Endodermal cell (in vitro differentiated cells): Measurements from ENCODE around the gene PLAAT3. TPM values are rescaled to one million over a fixed set of nuclear protein-coding genes. Genes with fewer than 3 reads are reported as not detected.
"Not testable (repeated sequence)": the region's sequence is repeated elsewhere in the genome, so short reads cannot be mapped to it uniquely, and the experiment has no call there.

Experiments used
- DNase-seq: peaks from one replicate; pipeline ENCODE4 v3.0.0-alpha.2; 2017
- H3K27ac ChIP-seq: 2 replicates; pipeline ENCODE4 v1.5.1; 2013; ENCODE audit warnings: mild to moderate bottlenecking, low read depth, low read length, moderate library complexity
- H3K27me3 ChIP-seq: 2 replicates; pipeline ENCODE4 v1.6.1; 2013; ENCODE audit warnings: mild to moderate bottlenecking, low read length, moderate library complexity; ENCODE audit not compliant: insufficient read depth, control insufficient read depth, poor library complexity, severe bottlenecking
- H3K36me3 ChIP-seq: 2 replicates; pipeline ENCODE4 v1.7.0; 2013; ENCODE audit warnings: mild to moderate bottlenecking, low read length, moderate library complexity; ENCODE audit not compliant: control insufficient read depth, insufficient read depth
- H3K4me1 ChIP-seq: one replicate; pipeline ENCODE4 v1.7.0; 2013; ENCODE audit warnings: low read length; ENCODE audit not compliant: control insufficient read depth, insufficient read depth
- H3K4me3 ChIP-seq: 2 replicates; pipeline ENCODE4 v1.5.1; 2013; ENCODE audit warnings: mild to moderate bottlenecking, low read length, moderate library complexity
- H3K9ac ChIP-seq: 2 replicates; pipeline ENCODE4 v1.6.1; 2013; ENCODE audit warnings: mild to moderate bottlenecking, low read length, moderate library complexity; ENCODE audit not compliant: poor library complexity, severe bottlenecking; ENCODE audit errors: extremely low read depth
- H3K9me3 ChIP-seq: 2 replicates; pipeline ENCODE4 v1.6.1; 2013; ENCODE audit warnings: mild to moderate bottlenecking, low read length, moderate library complexity; ENCODE audit not compliant: control insufficient read depth
- H3K27ac Mint-ChIP-seq: 2 replicates; pipeline ENCODE4 v1.8.0; 2020; ENCODE audit warnings: mixed read lengths
- H3K27me3 Mint-ChIP-seq: 2 replicates; pipeline ENCODE4 v1.8.0; 2021; ENCODE audit warnings: mild to moderate bottlenecking, mixed read lengths; ENCODE audit not compliant: insufficient read depth
- H3K36me3 Mint-ChIP-seq: 2 replicates; pipeline ENCODE4 v1.8.0; 2020; ENCODE audit warnings: low read depth, mixed read lengths
- H3K4me1 Mint-ChIP-seq: 2 replicates; pipeline ENCODE4 v1.8.0; 2020; ENCODE audit warnings: mixed read lengths
- H3K4me3 Mint-ChIP-seq: 2 replicates; pipeline ENCODE4 v1.8.0; 2020; ENCODE audit warnings: mild to moderate bottlenecking, moderate library complexity, mixed read lengths
- H3K9me3 Mint-ChIP-seq: 2 replicates; pipeline ENCODE4 v1.8.0; 2020; ENCODE audit warnings: mild to moderate bottlenecking, mixed read lengths
- CTCF ChIP-seq: fragments of 200-600 bp; sonication (generic); conservative IDR thresholded peaks from 2 replicates; pipeline ENCODE4 v1.5.0; 2021; ENCODE audit warnings: antibody characterized with exemption, mild to moderate bottlenecking
- WGBS, 2 experiments: methylation state at CpG; one replicate each; pipeline versions ENCODE4 v1.1.5 to v1.1.7; 2013; ENCODE audit warnings: missing lambda C conversion rate in 2 of 2, mixed read lengths in 1 of 2; ENCODE audit not compliant: insufficient coverage in 1 of 2, insufficient read length in 1 of 2; 5-methylcytosine and 5-hydroxymethylcytosine counted together
- total RNA-seq, 2 donors: library from RNA; stranded (reverse); fragmentation: NEBNext Ultra II Directional in 1 of 2; extraction: Animal tissue kit (Norgen Biotek cat#: 25700) in 1 of 2; gene quantifications; 2 replicates in 1 of 2; 3 replicates in 1 of 2; pipeline ENCODE4 v1.2.1, GENCODE V29; 2021

PLAAT3 gene
- total RNA-seq, 2 donors from 2014 or later, result 33.5 to 45.9 TPM

GRCh38 chr11:63608353-63609345 is 5.6 kb downstream of the PLAAT3 start:
- 92 to 100% methylated on average over 4 to 11 of the region's 11 CpGs for WGBS, 2 experiments
- H3K9ac ChIP-seq, result no peak overlapping the region
- Mint-ChIP-seq H3K27ac (no peak overlapping the region), H3K4me3 (no peak overlapping the region), H3K27me3 (peaks cover 6% of the 10 kb centered on the region), H3K4me1 (peaks cover 31% of the 10 kb centered on the region), H3K36me3 (peaks cover 3% of the 10 kb centered on the region), H3K9me3 (no peaks in the 10 kb centered on the region)
- H3K27ac ChIP-seq, result no peak overlapping the region
- no peak for DNase-seq
- no peaks in the 10 kb centered on the region for H3K9me3 ChIP-seq
- no peaks in the 10 kb centered on the region for H3K27me3 ChIP-seq
- H3K4me3 ChIP-seq, result no peak overlapping the region
- no peaks in the 10 kb centered on the region for H3K36me3 ChIP-seq
- peaks cover 2% of the 10 kb centered on the region for H3K4me1 ChIP-seq
- no peak for TF ChIP-seq CTCF

DNA sequence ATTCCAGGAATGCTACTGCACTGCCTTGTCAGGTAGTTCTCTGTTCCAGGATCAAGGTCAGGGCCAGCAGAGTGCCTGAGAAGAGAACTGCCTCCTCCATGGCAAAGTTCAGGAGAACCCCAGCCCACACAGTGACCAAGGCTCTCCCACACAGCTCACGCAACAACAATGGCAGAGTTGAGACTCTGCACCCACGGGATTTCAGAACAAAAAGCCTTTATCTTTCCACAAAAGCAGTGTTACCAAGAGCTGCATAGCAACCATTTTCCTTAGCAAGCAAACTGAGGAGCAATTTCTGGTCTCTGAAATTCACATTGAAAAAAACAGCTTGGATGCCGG is 11.1 kb downstream of the PLAAT3 start:
- 50 to 76% methylated on average over 3 of the region's 3 CpGs for WGBS, 2 experiments
- no peak overlapping the region for H3K4me3 Mint-ChIP-seq
- peaks cover 3% of the 10 kb centered on the region for H3K4me1 Mint-ChIP-seq

DNA sequence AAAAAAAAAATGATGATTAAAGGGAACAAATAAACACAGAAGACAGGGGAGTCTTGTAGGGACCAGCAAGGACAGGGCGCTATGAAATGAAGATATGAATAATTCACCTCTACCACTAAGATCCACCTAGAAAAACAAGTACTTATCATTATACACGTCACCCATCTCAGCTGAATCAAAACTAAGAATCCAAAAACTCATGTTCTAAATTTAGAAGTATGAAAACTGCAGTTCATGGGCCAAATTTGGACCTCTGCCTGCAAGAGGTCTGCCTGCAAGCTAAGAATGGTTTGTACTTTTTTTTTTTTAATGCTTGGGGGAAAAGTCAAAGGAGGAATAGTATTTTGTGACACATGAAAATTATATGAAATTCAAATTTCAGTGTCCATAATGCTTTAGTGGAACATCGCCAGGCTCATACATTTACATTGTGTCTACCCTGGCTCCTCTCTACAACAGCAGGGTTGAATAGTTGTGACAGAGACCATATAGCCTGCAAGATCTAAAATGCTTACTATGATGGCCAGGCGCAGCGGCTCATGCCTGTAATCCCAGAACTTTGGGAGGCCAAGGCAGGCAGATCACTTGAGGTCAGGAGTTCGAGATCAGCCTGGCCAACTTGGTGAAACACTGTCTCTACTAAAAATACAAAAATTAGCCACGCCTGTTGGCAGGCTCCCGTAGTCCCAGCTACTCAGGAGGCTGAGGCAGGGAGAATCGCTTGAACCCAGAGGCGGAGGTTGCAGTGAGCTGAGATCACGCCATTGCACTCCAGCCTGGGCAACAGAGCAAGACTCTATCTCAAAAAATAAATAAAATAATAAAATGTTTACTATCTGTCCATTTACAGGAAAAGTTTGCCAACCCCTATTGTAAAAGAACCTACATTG is 11.7 kb downstream of the PLAAT3 start:
- H3K27me3 ChIP-seq, H3K27me3 Mint-ChIP-seq, H3K9me3 ChIP-seq, H3K9ac ChIP-seq, H3K27ac ChIP-seq, H3K4me3 ChIP-seq, H3K36me3 ChIP-seq, H3K9me3 Mint-ChIP-seq, H3K4me1 ChIP-seq, DNase-seq, H3K4me3 Mint-ChIP-seq, H3K4me1 Mint-ChIP-seq: not testable (repeated sequence)
- peaks cover 11% of the 10 kb centered on the region for H3K36me3 Mint-ChIP-seq
- 94 to 95% methylated on average over 8 to 11 of the region's 11 CpGs for WGBS, 2 experiments
- H3K27ac Mint-ChIP-seq, result peak overlapping the region; percentile 83

More for the DNA sequence above, 11.1 kb downstream of the PLAAT3 start:
- Histone ChIP-seq H3K27me3 (no peaks in the 10 kb centered on the region), H3K4me1 (no peaks in the 10 kb centered on the region), H3K27ac (peak overlapping the region; percentile 44), H3K4me3 (no peak overlapping the region), H3K9me3 (no peaks in the 10 kb centered on the region), H3K9ac (no peak overlapping the region), H3K36me3 (no peaks in the 10 kb centered on the region)
- Mint-ChIP-seq H3K9me3 (no peaks in the 10 kb centered on the region), H3K36me3 (peaks cover 5% of the 10 kb centered on the region), H3K27ac (peak overlapping the region; percentile 83), H3K27me3 (no peaks in the 10 kb centered on the region)
- no peak for TF ChIP-seq CTCF
- DNase-seq, result no peak
